HG02571 (cell line): ENCODE data around the gene IP6K1.
"Not testable (repeated sequence)": the region's sequence is repeated elsewhere in the genome, so short reads cannot be mapped to it uniquely, and the experiment has no call there.

Source experiments
- ATAC-seq: cut with Tn5 transposase; IDR thresholded peaks from one replicate; pipeline ENCODE4 v1.9.1; 2021; ENCODE audit warnings: mild to moderate bottlenecking, moderate library complexity; ENCODE audit not compliant: unreplicated experiment

IP6K1 gene

GRCh38 chr3:49769286-49769915 is 16.9 kb downstream of the IP6K1 start:
- ATAC-seq = no peak

GRCh38 chr3:49763981-49764380 is 22.4 kb downstream of the IP6K1 start:
- no peak for ATAC-seq

- ATAC-seq = no peak
These were observed 24.7 kb downstream of the IP6K1 start for GRCh38 chr3:49761661-49762060.

- ATAC-seq = no peak
These were observed 27.1 kb downstream of the IP6K1 start for GRCh38 chr3:49759226-49759625.

- ATAC-seq = no peak
These were observed 29.1 kb downstream of the IP6K1 start for GRCh38 chr3:49757197-49757596.

GRCh38 chr3:49756036-49756435 is 30.3 kb downstream of the IP6K1 start:
- ATAC-seq = no peak

GRCh38 chr3:49754536-49754935 is 31.8 kb downstream of the IP6K1 start:
- no peak for ATAC-seq

- no peak for ATAC-seq
These were observed 34.8 kb downstream of the IP6K1 start for GRCh38 chr3:49751501-49751900.

GRCh38 chr3:49750056-49750455 is 36.3 kb downstream of the IP6K1 start:
- ATAC-seq = no peak

- ATAC-seq = not testable (repeated sequence)
These were observed 37.5 kb downstream of the IP6K1 start for GRCh38 chr3:49748874-49749273.

- no peak for ATAC-seq
These were observed 38.4 kb downstream of the IP6K1 start for GRCh38 chr3:49747792-49748480.

- no peak for ATAC-seq
These were observed 40.4 kb downstream of the IP6K1 start for GRCh38 chr3:49745986-49746385.

- ATAC-seq = no peak
These were observed 45.9 kb downstream of the IP6K1 start for GRCh38 chr3:49740427-49740826.

GRCh38 chr3:49738067-49738713 is 48.2 kb downstream of the IP6K1 start:
- no peak for ATAC-seq

- no peak for ATAC-seq
These were observed 51.6 kb downstream of the IP6K1 start for GRCh38 chr3:49734752-49735151.

GRCh38 chr3:49733551-49733950 is 52.8 kb downstream of the IP6K1 start:
- no peak for ATAC-seq

- ATAC-seq = no peak
These were observed 53.7 kb downstream of the IP6K1 start for GRCh38 chr3:49732597-49732996.

- no peak for ATAC-seq
These were observed 56.3 kb downstream of the IP6K1 start for GRCh38 chr3:49729966-49730609.

- no peak for ATAC-seq
These were observed 58.4 kb downstream of the IP6K1 start for GRCh38 chr3:49727924-49728361.

GRCh38 chr3:49727154-49727923 is 59.0 kb downstream of the IP6K1 start:
- no peak for ATAC-seq
